HG03432 (cell line): Measurements from ENCODE around the gene COG4.
"Not testable (repeated sequence)": the region's sequence is repeated elsewhere in the genome, so short reads cannot be mapped to it uniquely, and the experiment has no call there.

Source experiments
- ATAC-seq: cut with Tn5 transposase; IDR thresholded peaks from one replicate; pipeline ENCODE4 v1.9.1; 2021; ENCODE audit warnings: mild to moderate bottlenecking, moderate library complexity; ENCODE audit not compliant: unreplicated experiment

COG4 gene

DNA sequence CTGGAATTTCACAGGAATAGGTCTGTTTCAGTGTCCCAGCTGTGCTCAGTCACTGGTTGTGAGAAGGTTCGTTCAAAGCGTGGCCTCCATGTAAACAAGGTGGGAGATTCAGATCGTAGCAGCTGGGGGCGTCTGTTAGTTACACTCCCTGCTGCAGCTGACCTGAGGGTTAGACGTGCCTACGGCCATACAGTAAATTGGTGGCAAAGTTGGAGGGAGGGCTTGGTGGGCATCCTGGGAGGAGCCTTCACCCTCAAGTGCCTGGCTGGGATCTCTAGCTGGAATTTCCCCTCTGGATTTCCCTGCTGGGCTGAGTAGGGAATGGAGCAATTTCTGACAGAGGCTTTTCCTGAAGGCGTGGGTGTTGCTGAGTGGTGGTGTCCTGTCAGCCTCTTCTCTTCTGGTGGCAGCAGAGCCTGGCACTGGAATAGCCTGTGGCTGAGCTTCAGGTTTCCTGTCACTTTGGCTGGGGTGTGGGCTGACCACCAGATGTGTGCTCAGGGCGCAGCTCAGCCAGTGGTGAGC lies 62.6 kb downstream of the COG4 start:
- no peak for ATAC-seq

DNA sequence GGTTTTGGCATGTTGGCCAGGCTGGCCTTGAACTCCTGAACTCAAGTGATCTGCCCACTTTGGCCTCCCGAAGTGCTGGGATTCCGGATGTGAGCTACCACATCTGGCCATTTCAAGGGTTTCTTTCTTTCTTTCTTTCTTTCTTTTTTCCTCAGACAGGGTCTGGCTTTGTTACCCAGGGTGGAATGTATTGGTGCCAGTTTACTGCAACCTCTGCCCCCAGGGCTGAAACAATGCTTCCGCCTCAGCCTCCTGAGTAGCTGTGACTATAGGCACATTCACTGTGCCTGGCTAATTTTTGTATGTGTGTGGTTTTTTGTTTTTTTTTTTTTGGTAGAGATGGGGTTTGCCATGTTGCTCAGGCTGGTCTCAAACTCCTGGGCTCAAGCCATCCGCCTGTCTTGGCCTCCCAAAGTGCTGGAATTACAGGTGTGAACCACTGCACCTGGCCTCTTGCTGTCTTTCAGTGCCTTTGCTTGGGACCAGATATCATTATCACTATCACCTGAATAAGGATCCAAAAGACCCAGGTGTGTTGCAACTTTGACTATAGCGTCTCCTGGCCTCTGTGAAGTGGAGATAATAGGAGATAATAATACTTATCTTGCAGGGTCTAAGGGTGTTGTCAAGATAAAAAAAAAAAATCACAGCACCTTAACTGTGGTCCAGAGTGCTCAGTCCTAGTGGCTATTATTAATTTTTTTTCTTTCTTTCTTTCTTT lies 65.7 kb downstream of the COG4 start:
- no peak for ATAC-seq

GRCh38 chr16:70455910-70456309 lies 67.4 kb downstream of the COG4 start:
- no peak for ATAC-seq

DNA sequence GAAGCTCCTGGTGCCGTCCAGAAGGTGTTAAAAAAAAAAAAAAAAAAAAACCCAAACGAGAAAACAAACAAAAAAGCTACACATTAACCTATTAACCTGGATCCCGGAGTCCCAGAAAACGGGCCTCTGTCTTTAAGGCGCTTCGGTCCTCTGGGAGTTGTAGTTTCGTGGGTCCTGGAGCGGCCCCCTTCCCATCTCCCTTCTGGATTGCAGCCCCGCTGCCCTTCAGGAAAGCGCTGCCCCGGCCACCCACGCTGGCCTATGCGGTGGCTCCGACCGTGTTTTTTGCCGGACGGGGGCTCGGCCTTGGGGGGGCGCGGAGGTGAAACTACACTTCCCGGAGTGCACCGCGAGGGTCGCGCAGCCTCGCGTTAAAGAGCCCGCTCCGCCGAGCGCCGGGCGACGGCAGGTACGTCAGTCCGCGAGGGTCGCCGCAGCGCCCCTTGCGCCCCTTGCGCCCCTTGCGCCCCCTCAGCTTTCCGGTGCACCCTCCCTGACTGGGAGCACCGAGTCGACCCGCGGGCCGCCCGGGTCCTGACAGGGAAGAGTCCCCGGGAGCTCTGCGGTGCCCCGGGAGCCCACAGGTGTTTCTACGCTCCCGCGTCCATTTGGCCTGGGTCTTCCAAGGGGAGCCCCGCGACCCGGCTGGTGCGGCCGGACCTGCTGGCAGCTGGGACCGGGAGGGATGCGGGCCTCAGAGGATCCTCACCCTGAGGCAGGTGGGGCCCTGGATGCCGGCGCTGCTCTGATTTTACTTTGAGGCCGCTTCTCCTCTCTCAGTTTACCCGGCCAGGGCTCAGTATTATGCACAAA lies 68.9 kb downstream of the COG4 start, which contains the start of gene FCSK:
Gene FCSK, plus strand, starts transcription at position 374 of the 813 bp plus-strand sequence. CDS start 8,596 bp downstream, outside the sequence.
- peak; percentile 91 for ATAC-seq

- peak; percentile 13 for ATAC-seq
Observed at GRCh38 chr16:70453892-70454221, 69.5 kb downstream of the COG4 start.

GRCh38 chr16:70453117-70453891 lies 70.0 kb downstream of the COG4 start:
- no peak for ATAC-seq

GRCh38 chr16:70451004-70451340 lies 72.4 kb downstream of the COG4 start:
- not testable (repeated sequence) for ATAC-seq

DNA sequence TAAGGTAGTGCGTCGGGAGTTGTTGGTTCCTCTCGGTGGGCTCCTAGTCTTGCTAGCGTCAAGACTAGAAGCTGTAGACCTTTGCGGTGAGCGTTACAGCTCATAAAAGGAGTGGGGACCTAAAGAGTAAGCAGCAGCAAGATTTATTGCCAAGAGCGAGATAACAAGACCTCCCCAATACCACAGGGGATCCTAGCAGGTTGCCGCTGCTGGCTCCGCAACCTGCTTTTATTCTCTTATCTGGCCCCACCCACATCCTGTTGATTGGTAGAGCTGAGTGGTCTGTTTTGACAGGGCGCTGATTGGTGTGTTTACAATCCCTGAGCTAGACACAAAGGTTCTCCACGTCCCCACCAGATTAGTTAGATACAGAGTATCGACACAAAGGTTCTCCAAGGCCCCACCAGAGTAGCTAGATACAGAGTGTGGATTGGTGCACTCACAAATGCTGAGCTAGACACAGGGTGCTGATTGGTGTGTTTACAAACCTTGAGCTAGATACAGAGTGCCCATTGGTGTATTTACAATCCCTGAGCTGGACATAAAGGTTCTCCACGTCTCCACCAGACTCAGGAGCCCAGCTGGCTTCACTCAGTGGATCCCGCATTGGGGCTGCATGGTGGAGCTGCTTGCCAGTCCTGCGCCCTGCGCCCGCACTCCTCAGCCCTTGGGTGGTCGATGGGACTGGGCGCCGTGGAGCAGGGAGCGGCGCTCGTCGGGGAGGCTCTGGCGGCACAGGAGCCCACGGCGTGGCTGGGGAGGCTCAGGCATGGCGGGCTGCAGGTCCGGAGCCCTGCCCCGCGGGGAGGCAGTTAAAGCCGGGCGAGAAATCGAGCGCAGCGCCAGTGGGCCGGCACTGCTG lies 73.0 kb downstream of the COG4 start:
- ATAC-seq: not testable (repeated sequence)

- no peak for ATAC-seq
Observed at GRCh38 chr16:70448075-70448474, 75.3 kb downstream of the COG4 start.

DNA sequence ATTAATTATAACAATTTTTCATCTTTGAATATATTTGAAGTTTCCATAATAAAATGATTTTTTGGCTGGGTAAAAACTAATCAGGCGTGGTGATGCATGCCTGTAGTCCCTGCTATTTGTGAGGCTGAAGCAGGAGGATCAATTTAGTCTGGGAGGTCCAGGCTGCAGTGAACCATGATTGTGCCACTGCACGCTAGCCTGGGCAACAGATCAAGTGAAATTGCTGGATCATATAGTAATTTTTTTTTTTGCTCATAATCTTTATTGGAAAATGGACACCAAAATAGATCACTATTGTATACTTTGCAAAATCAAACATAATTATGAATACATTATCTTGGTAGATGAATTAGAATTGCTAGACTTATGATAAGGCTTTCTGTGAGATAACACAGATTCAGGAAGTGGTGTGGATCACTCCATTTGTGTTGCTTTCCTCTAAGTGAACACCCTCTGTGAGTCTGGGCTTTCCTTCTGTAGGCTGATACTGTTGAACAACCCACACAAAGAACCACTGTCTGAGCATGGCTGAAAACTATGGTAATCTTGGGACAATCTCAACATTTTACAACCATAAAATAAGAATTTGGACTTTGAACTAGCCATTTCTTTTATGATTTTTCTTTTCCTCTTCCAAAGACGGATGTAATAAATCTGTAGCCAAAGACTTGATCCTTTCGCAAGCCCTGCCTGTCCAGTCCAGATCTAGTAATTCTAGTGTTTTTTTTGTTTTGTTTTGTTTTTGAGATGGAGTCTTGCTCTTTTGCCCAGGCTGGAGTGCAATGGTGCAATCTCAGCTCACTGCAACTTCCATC lies 78.9 kb downstream of the COG4 start:
- ATAC-seq: no peak

DNA sequence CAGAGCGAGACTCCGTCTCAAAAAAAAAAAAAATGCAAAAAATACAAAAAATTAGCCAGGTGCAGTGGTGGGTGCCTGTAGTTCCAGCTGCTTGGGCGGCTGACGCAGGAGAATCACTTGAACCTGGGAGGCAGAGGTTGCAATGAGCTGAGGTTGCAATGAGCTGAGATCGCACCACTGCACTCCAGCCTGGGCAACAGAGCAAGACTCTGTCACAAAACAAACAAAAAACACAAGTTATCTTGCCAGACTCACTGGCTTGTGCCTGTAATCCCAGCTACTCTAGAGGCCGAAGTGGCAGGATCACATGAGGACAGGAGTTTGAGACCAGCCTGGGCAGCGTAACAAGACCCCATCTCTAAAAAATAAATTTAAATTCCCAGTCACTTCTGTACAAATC lies 81.0 kb downstream of the COG4 start:
- ATAC-seq: no peak

- ATAC-seq: no peak
Observed at GRCh38 chr16:70441406-70441990, 81.9 kb downstream of the COG4 start.

GRCh38 chr16:70440009-70440692 lies 83.2 kb downstream of the COG4 start:
- no peak for ATAC-seq

- ATAC-seq: peak; percentile 84
Observed at GRCh38 chr16:70438969-70439862, 84.1 kb downstream of the COG4 start, which contains the start of gene ST3GAL2. ST3GAL2 (minus strand) TSS chr16:70439100; CDS start chr16:70398530, 40,570 bp downstream.

GRCh38 chr16:70438585-70438968 lies 84.8 kb downstream of the COG4 start:
- no peak for ATAC-seq

DNA sequence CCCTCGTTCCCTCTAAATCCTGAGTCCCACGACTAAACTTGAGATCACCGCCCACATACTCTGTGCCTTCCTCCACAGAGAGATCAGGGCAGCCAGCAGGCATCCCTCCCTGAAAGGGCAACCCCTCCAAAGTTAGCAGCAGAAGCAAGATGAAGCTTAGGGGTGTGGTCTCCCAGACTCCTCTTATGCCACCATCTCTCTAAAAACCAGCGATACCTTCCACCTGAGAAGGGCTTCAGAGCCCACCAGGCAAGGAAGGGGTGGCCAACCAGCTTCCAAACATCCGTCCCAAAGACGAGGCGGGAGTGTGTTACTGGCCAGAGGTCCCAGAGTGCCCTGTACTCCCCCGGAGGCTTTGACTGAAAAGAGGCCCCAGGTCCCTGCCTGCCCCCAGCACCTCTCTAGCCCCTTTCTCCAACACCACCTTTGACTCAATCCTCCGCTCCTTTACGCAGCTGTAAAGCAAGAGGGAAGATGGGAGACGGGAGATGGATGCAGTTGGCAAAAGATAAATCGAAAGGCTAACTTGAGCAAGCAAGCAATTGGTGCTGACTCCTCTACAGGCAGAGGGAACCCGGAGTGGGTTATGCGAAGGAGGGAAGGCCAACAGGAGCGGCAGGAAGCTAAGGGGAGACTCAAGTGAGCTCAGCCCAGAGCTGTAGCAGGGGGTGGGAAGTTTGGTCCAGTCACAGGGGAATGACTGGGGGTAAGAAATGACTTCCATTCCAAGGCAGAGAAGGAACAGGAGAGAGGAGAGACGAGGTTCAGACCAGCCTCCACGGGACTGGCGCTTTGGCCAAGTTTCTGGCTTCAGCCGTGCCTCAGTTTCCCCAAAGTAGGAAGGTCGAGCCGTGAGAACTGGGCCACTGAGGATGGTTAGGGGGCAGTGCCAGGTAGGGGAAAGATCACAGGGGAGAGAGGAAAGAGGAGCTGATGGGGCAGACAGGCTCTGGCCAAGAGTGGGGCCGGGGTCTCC lies 85.5 kb downstream of the COG4 start:
- ATAC-seq: no peak
